ENCODE results near the gene TECPR2. TPM values are rescaled to one million over a fixed set of nuclear protein-coding genes. Genes with fewer than 3 reads are reported as not detected.

The TECPR2 gene, protein sequence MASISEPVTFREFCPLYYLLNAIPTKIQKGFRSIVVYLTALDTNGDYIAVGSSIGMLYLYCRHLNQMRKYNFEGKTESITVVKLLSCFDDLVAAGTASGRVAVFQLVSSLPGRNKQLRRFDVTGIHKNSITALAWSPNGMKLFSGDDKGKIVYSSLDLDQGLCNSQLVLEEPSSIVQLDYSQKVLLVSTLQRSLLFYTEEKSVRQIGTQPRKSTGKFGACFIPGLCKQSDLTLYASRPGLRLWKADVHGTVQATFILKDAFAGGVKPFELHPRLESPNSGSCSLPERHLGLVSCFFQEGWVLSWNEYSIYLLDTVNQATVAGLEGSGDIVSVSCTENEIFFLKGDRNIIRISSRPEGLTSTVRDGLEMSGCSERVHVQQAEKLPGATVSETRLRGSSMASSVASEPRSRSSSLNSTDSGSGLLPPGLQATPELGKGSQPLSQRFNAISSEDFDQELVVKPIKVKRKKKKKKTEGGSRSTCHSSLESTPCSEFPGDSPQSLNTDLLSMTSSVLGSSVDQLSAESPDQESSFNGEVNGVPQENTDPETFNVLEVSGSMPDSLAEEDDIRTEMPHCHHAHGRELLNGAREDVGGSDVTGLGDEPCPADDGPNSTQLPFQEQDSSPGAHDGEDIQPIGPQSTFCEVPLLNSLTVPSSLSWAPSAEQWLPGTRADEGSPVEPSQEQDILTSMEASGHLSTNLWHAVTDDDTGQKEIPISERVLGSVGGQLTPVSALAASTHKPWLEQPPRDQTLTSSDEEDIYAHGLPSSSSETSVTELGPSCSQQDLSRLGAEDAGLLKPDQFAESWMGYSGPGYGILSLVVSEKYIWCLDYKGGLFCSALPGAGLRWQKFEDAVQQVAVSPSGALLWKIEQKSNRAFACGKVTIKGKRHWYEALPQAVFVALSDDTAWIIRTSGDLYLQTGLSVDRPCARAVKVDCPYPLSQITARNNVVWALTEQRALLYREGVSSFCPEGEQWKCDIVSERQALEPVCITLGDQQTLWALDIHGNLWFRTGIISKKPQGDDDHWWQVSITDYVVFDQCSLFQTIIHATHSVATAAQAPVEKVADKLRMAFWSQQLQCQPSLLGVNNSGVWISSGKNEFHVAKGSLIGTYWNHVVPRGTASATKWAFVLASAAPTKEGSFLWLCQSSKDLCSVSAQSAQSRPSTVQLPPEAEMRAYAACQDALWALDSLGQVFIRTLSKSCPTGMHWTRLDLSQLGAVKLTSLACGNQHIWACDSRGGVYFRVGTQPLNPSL (N-terminal part only)
- polyA plus RNA-seq (2011; rRNA removed) (12.4 and 14.6 TPM in 2 replicates), polyA minus RNA-seq (2011; rRNA and poly(A)+ RNA removed) (23.4 and 28.2 TPM in 2 replicates)

- no peak for TF ChIP-seq CTCF (IDR thresholded peaks at IDR 0.05; ENCODE audit: low read depth, low read length)
- peak within 1 kb of the TSS; percentile 78 for H3K27ac ChIP-seq (ENCODE audit: low read depth, low read length)
- ChIA-PET CTCF (interaction anchor here (1.2 to 1.4 kb wide), 2 partner anchors 45 to 162 kb away, joined by 3 read pairs; no protein-coding TSS in a partner anchor), POLR2A (interaction anchor here (0.7 to 1.3 kb wide), 4 partner anchors 11 to 42 kb away, joined by 3 to 4 read pairs (median 4); no protein-coding TSS in a partner anchor)
- peak within 1 kb of the TSS; percentile 87 for H3K4me3 ChIP-seq (ENCODE audit: low read depth, low read length)
- no peaks in the 10 kb centered on the region for H3K9me3 ChIP-seq (ENCODE audit: control insufficient read depth, insufficient read depth, low read length)
- H3K27me3 ChIP-seq (ENCODE audit: control insufficient read depth, insufficient read depth, low read length) = no peaks in the 10 kb centered on the region
- DNase-seq (ENCODE audit: low read depth, low spot score) = peak; percentile 86
Observed at GRCh38 chr14:102362545-102363181, at the start of gene TECPR2, which contains the start of gene CINP. TSS of gene TECPR2 (plus strand) at chr14:102362941. CDS start at chr14:102376722, 13,781 bp downstream. TSS of gene CINP (minus strand) at chr14:102362890. CDS start at chr14:102362851, 39 bp downstream.

DNA sequence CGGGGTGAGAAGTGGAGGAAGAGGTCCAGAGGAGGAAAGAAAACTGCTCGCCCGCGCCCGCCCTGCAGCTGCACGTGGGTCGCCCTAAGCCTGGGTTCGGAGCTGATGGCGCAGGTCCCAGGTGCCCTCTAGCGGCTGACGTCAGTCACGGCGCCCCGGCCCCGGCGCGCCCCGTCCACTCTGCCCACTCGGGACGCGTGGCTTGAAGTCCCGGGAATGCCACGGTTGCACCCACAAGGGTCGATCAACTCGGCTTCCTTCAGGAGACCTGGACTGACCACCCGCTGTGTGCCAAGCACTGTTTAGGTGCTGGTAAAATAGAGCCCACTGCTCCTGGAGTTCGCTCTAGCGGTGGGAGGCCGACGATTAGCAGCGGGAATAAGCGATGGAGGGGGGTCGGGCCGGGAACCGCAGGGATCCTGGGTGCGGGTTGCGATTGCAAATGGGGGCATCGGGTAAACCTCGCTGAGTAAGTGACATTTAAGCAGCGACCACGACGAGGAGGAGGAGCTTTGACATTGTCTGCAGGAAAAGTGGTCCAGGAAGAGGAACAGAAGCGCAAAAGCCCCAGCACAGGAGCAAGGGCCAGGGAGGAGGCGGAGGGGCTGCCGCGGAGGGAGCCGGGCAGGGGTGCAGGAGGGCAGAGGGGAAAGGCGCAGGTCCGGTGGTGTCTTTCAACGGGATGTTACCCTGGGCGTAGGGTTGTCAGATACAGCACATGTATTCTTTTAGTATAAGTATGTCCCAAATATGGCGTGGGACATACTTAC is 48.3 kb upstream of the TECPR2 start:
- peak; percentile 85 for TF ChIP-seq CTCF (IDR thresholded peaks at IDR 0.05; ENCODE audit: low read depth, low read length)
- POLR2A ChIA-PET = interaction anchor here (1.0 kb wide), 1 partner anchor 10 kb away, joined by 5 read pairs; the partner anchor contains the start of gene MOK

GRCh38 chr14:102315121-102315520 is 47.6 kb upstream of the TECPR2 start:
- no peak for TF ChIP-seq CTCF (IDR thresholded peaks at IDR 0.05; ENCODE audit: low read depth, low read length)

More for the DNA sequence above, 48.3 kb upstream of the TECPR2 start:
- H3K9me3 ChIP-seq (ENCODE audit: control insufficient read depth, insufficient read depth, low read length) = no peaks in the 10 kb centered on the region
- no peaks in the 10 kb centered on the region for H3K27me3 ChIP-seq (ENCODE audit: control insufficient read depth, insufficient read depth, low read length)
- peak overlapping the region; percentile 62 for H3K4me3 ChIP-seq (ENCODE audit: low read depth, low read length)
- CTCF ChIA-PET = interaction anchor here (0.5 to 2.7 kb wide), 33 partner anchors 9 to 361 kb away, joined by 3 to 17 read pairs (median 4); partner anchors contain the start of gene MOK
- peak; percentile 54 for DNase-seq (ENCODE audit: low read depth, low spot score)
- H3K27ac ChIP-seq (ENCODE audit: low read depth, low read length) = no peak overlapping the region

More at GRCh38 chr14:102315121-102315520, 47.6 kb upstream of the TECPR2 start:
- CTCF ChIA-PET = interaction anchor here (0.7 to 2.7 kb wide), 16 partner anchors 10 to 555 kb away, joined by 3 to 17 read pairs (median 4); partner anchors contain the start of gene MOK
- Histone ChIP-seq H3K27me3 (ENCODE audit: control insufficient read depth, insufficient read depth, low read length) (no peaks in the 10 kb centered on the region), H3K4me3 (ENCODE audit: low read depth, low read length) (no peak overlapping the region), H3K9me3 (ENCODE audit: control insufficient read depth, insufficient read depth, low read length) (no peaks in the 10 kb centered on the region; the same call in 1 of the 2 replicates), H3K27ac (ENCODE audit: low read depth, low read length) (no peak overlapping the region)
- DNase-seq (ENCODE audit: low read depth, low spot score) = no peak
- POLR2A ChIA-PET = no interaction called here
